ENCODE results near the gene INSR.

INSR gene

DNA sequence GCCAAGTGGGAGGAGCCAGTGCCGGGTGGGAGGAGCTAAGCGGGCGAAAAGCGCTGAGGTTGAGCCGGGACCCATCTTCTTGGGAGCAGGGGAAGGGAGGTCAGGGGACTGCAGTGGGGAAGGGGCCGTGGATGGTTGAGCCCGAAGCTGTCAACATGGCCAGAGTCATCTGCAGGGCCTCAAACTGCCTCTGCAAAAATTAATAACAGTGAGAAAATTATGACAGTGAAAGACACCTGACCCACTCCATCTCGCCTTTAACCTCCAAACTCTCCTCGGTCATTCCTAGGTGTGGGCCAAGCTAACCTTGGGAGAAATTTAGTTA, 194.7 kb downstream of the INSR start:
- Histone ChIP-seq H3K4me2 (ENCODE audit: low read length) (peak overlapping the region; percentile 61), H3K36me3 (ENCODE audit: control insufficient read depth in 1 of 2, insufficient read depth in 2 of 2, low read length in 2 of 2) (no peaks in the 10 kb centered on the region)
- no CpG with 5 or more reads among the region's 9 CpGs for WGBS (ENCODE audit: extremely low coverage, insufficient coverage, insufficient read length)

DNA sequence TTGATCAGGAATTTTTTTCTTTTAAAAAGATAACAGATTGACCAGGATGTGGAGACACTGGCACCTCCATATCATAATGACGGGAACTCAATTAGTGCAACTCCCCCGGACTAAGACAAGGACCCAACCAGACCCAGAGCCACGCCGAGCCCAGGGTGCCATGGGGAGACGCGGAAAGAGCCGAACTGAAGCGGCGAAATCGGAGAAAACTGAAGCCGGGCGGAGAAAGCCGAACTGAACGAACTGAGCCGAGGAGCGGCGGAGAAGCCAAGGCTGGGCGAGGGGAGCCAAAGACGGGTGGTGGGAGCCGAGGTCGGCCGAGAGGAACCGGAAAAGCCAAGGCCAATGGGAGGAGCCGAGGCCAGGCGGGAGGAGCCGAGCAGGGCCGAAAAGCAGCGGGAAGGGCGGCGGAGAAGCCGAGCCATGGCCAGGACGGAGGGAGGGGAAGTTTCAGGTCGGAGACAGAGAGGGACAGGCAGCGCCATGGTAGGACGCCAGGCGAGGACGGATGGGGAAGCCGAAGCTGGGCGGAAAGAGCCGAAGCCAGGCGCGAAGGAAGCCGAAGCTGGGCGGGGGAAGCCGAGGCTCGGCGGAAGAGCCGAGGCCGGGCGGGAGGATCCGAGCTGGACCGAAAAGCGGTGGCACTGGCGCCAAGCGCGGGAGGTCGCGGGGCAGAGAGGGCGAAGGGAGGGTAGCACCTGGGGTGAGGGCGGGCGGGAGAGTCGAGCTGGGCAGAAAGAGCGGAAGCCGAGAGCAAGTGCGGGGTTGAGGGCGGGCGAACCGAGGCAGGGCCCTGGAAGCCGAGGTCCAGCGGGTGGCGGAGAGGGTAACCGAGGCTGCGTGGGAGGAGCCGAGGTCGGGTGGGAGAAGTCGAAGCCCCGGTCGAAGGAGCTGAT, 195.3 kb downstream of the INSR start:
- H3K18ac ChIP-seq (ENCODE audit: low read length), result peak overlapping the region; percentile 89
- H3K27me3 ChIP-seq (ENCODE audit: insufficient read depth, low read length), result no peaks in the 10 kb centered on the region
- peak overlapping the region; percentile 41 for H3K4ac ChIP-seq (ENCODE audit: low read depth, low read length)
- H3K4me3 ChIP-seq (ENCODE audit: low read depth, low read length), result peak overlapping the region; percentile 78
- H3K4me2 ChIP-seq (ENCODE audit: low read length), result peak overlapping the region; percentile 61
- peak overlapping the region; percentile 87 for H4K8ac ChIP-seq (ENCODE audit: low read depth, low read length)
- H3K27ac ChIP-seq (ENCODE audit: low read depth, low read length), result peak overlapping the region; percentile 94
- peak overlapping the region; percentile 65 for H2AFZ ChIP-seq (ENCODE audit: insufficient read depth, low read length, poor library complexity)
- peak overlapping the region; percentile 82 for H2BK120ac ChIP-seq (ENCODE audit: insufficient read depth, low read length, poor library complexity)
- peak; percentile 93 to 96 for DNase-seq
- no CpG with 5 or more reads among the region's 78 CpGs for WGBS (ENCODE audit: extremely low coverage, insufficient coverage, insufficient read length)
- H3K4me1 ChIP-seq (ENCODE audit: control insufficient read depth in 1 of 2, insufficient read depth in 2 of 2, low read length in 2 of 2), result peaks cover 4% of the 10 kb centered on the region in 2 experiments
- no peaks in the 10 kb centered on the region for H3K36me3 ChIP-seq (ENCODE audit: control insufficient read depth in 1 of 2, insufficient read depth in 2 of 2, low read length in 2 of 2)
- H3K79me2 ChIP-seq (ENCODE audit: control insufficient read depth, insufficient read depth, low read length, poor library complexity), result peaks cover 6% of the 10 kb centered on the region
- H2BK12ac ChIP-seq (ENCODE audit: low read length), result no peak overlapping the region
- peak overlapping the region; percentile 96 for H3K14ac ChIP-seq (ENCODE audit: low read length)
- peaks cover 6% of the 10 kb centered on the region for H3K9me3 ChIP-seq (ENCODE audit: insufficient read depth, low read depth, low read length)
- H3K79me1 ChIP-seq (ENCODE audit: low read length), result peaks cover 8% of the 10 kb centered on the region
- no peak overlapping the region for H3K23ac ChIP-seq (ENCODE audit: low read length)
- peak overlapping the region; percentile 78 for H3K9ac ChIP-seq (ENCODE audit: low read length)
- no peak overlapping the region for H2AK5ac ChIP-seq (ENCODE audit: low read length)
- peak overlapping the region; percentile 80 for H4K12ac ChIP-seq (ENCODE audit: low read depth, low read length)
- peak overlapping the region; percentile 91 for H4K91ac ChIP-seq (ENCODE audit: low read depth, low read length)
- peak overlapping the region; percentile 93 for H2BK5ac ChIP-seq (ENCODE audit: low read depth, low read length, poor library complexity)

More for the DNA sequence above, 194.7 kb downstream of the INSR start:
- H3K23ac ChIP-seq (ENCODE audit: low read length), result no peak overlapping the region
- peaks cover 4% of the 10 kb centered on the region in 2 experiments for H3K4me1 ChIP-seq (ENCODE audit: control insufficient read depth in 1 of 2, insufficient read depth in 2 of 2, low read length in 2 of 2)
- peak overlapping the region; percentile 78 for H3K4me3 ChIP-seq (ENCODE audit: low read depth, low read length)
- no peak overlapping the region for H3K14ac ChIP-seq (ENCODE audit: low read length)
- peaks cover 6% of the 10 kb centered on the region for H3K9me3 ChIP-seq (ENCODE audit: insufficient read depth, low read depth, low read length)
- peak overlapping the region; percentile 67 for H4K12ac ChIP-seq (ENCODE audit: low read depth, low read length)
- H3K27ac ChIP-seq (ENCODE audit: low read depth, low read length), result no peak overlapping the region
- H4K8ac ChIP-seq (ENCODE audit: low read depth, low read length), result peak overlapping the region; percentile 87
- H2BK12ac ChIP-seq (ENCODE audit: low read length), result no peak overlapping the region
- no peak overlapping the region for H3K9ac ChIP-seq (ENCODE audit: low read length)
- H3K79me2 ChIP-seq (ENCODE audit: control insufficient read depth, insufficient read depth, low read length, poor library complexity), result peaks cover 6% of the 10 kb centered on the region
- H3K4ac ChIP-seq (ENCODE audit: low read depth, low read length), result peak overlapping the region; percentile 41
- no peaks in the 10 kb centered on the region for H3K27me3 ChIP-seq (ENCODE audit: insufficient read depth, low read length)
- H4K91ac ChIP-seq (ENCODE audit: low read depth, low read length), result no peak overlapping the region
- H2BK120ac ChIP-seq (ENCODE audit: insufficient read depth, low read length, poor library complexity), result no peak overlapping the region
- no peak overlapping the region for H2AK5ac ChIP-seq (ENCODE audit: low read length)
- H3K18ac ChIP-seq (ENCODE audit: low read length), result no peak overlapping the region
- H2BK5ac ChIP-seq (ENCODE audit: low read depth, low read length, poor library complexity), result no peak overlapping the region
- DNase-seq, result no peak
- H3K79me1 ChIP-seq (ENCODE audit: low read length), result peaks cover 8% of the 10 kb centered on the region
- peak overlapping the region; percentile 65 for H2AFZ ChIP-seq (ENCODE audit: insufficient read depth, low read length, poor library complexity)

DNA sequence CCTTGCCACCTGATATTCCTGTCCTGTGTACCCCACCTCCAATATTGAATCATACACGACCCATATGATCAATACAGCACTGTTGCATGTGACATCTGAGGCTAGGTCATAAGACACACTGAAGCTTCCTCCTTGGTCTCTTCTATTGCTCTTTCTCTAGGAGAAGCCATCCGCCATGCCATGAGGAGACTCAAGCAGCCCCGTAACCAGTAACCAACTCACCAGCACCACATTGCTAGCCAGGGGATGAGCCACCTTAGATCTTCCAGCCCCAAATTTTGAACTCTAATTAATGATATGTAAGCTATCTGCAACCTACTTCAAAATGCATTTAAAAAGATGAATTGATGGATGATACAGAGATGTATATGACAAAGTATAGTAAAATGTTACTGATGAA, 196.1 kb downstream of the INSR start:
- H2BK5ac ChIP-seq (ENCODE audit: low read depth, low read length, poor library complexity), result no peak overlapping the region
- no peak overlapping the region for H3K27ac ChIP-seq (ENCODE audit: low read depth, low read length)
- no peak overlapping the region for H4K8ac ChIP-seq (ENCODE audit: low read depth, low read length)
- no peak overlapping the region for H3K4me2 ChIP-seq (ENCODE audit: low read length)
- peak overlapping the region; percentile 9 for H3K9ac ChIP-seq (ENCODE audit: low read length)
- H3K14ac ChIP-seq (ENCODE audit: low read length), result no peak overlapping the region
- no peak for DNase-seq
- H4K12ac ChIP-seq (ENCODE audit: low read depth, low read length), result no peak overlapping the region
- peaks cover 10% of the 10 kb centered on the region for H3K9me3 ChIP-seq (ENCODE audit: insufficient read depth, low read depth, low read length)
- H3K27me3 ChIP-seq (ENCODE audit: insufficient read depth, low read length), result no peaks in the 10 kb centered on the region
- no peak overlapping the region for H4K91ac ChIP-seq (ENCODE audit: low read depth, low read length)
- no peak overlapping the region for H2BK12ac ChIP-seq (ENCODE audit: low read length)
- H3K4me1 ChIP-seq (ENCODE audit: control insufficient read depth in 1 of 2, insufficient read depth in 2 of 2, low read length in 2 of 2), result peaks cover 4% of the 10 kb centered on the region in 2 experiments
- H3K18ac ChIP-seq (ENCODE audit: low read length), result no peak overlapping the region
- H2AK5ac ChIP-seq (ENCODE audit: low read length), result no peak overlapping the region
- no peak overlapping the region for H3K4me3 ChIP-seq (ENCODE audit: low read depth, low read length)
- H2BK120ac ChIP-seq (ENCODE audit: insufficient read depth, low read length, poor library complexity), result no peak overlapping the region
- no CpG with 5 or more reads among the region's 3 CpGs for WGBS (ENCODE audit: extremely low coverage, insufficient coverage, insufficient read length)
- no peak overlapping the region for H2AFZ ChIP-seq (ENCODE audit: insufficient read depth, low read length, poor library complexity)
- H3K23ac ChIP-seq (ENCODE audit: low read length), result no peak overlapping the region
- peaks cover 8% of the 10 kb centered on the region for H3K79me1 ChIP-seq (ENCODE audit: low read length)
- H3K36me3 ChIP-seq (ENCODE audit: control insufficient read depth in 1 of 2, insufficient read depth in 2 of 2, low read length in 2 of 2), result no peaks in the 10 kb centered on the region
- H3K4ac ChIP-seq (ENCODE audit: low read depth, low read length), result no peak overlapping the region
- H3K79me2 ChIP-seq (ENCODE audit: control insufficient read depth, insufficient read depth, low read length, poor library complexity), result peaks cover 6% of the 10 kb centered on the region

DNA sequence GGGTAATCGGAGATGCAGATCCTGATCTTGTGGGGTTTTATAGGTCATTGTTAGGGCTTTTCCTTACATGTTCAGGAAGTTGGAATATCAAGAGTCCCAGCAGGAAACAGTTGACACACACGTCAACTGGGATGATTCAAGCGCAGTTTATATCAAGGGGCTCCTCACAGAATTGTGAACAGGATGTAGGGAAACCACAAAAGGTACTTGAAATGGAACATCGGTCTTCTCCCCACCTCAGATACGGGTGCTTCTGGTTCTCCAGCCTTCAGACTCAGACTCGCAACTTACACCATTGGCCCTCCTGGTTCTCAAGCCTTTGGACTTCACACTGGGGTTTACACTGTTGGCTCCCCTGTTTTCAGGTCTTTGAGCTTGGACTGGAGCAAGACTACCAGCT, 205.2 kb downstream of the INSR start:
- Histone ChIP-seq H3K23ac (ENCODE audit: low read length) (no peak overlapping the region), H3K27ac (ENCODE audit: low read depth, low read length) (no peak overlapping the region), H3K79me1 (ENCODE audit: low read length) (no peaks in the 10 kb centered on the region), H3K18ac (ENCODE audit: low read length) (no peak overlapping the region), H2AK5ac (ENCODE audit: low read length) (no peak overlapping the region), H3K36me3 (ENCODE audit: control insufficient read depth in 1 of 2, insufficient read depth in 2 of 2, low read length in 2 of 2) (peaks cover 7 to 8% of the 10 kb centered on the region in 2 experiments), H2AFZ (ENCODE audit: insufficient read depth, low read length, poor library complexity) (no peak overlapping the region), H3K4me2 (ENCODE audit: low read length) (no peak overlapping the region), H2BK12ac (ENCODE audit: low read length) (no peak overlapping the region), H2BK120ac (ENCODE audit: insufficient read depth, low read length, poor library complexity) (no peak overlapping the region), H3K9ac (ENCODE audit: low read length) (no peak overlapping the region), H3K4me3 (ENCODE audit: low read depth, low read length) (no peak overlapping the region), H3K27me3 (ENCODE audit: insufficient read depth, low read length) (peaks cover 2% of the 10 kb centered on the region), H4K91ac (ENCODE audit: low read depth, low read length) (no peak overlapping the region), H3K9me3 (ENCODE audit: insufficient read depth, low read depth, low read length) (peaks cover 26% of the 10 kb centered on the region), H3K79me2 (ENCODE audit: control insufficient read depth, insufficient read depth, low read length, poor library complexity) (no peaks in the 10 kb centered on the region), H2BK5ac (ENCODE audit: low read depth, low read length, poor library complexity) (no peak overlapping the region), H4K8ac (ENCODE audit: low read depth, low read length) (no peak overlapping the region), H4K12ac (ENCODE audit: low read depth, low read length) (no peak overlapping the region), H3K14ac (ENCODE audit: low read length) (no peak overlapping the region), H3K4me1 (ENCODE audit: control insufficient read depth in 1 of 2, insufficient read depth in 2 of 2, low read length in 2 of 2) (no peaks in the 10 kb centered on the region), H3K4ac (ENCODE audit: low read depth, low read length) (no peak overlapping the region)
- WGBS (ENCODE audit: extremely low coverage, insufficient coverage, insufficient read length), result no CpG with 5 or more reads among the region's 6 CpGs
- no peak for DNase-seq

All from trophoblast cell (in vitro differentiated cells and primary cell).